Loucy (cell line): ENCODE measurements around the gene BCL2.

Source experiments
- H2AFZ ChIP-seq: fragments of 200-600 bp; sonication (generic); 2 replicates; pipeline ENCODE4 v1.6.0; 2016; ENCODE audit warnings: antibody characterized with exemption, mild to moderate bottlenecking, low read length, moderate library complexity
- H3F3A ChIP-seq: fragments of 200-600 bp; 2 replicates; pipeline ENCODE4 v1.6.0; 2016; ENCODE audit warnings: antibody characterized with exemption, low read depth, mild to moderate bottlenecking
- H3K27me3 ChIP-seq: fragments of 200-600 bp; sonication (generic); 2 replicates; pipeline ENCODE4 v1.6.1; 2014; ENCODE audit warnings: low read length, mild to moderate bottlenecking; ENCODE audit not compliant: insufficient read depth, poor library complexity, severe bottlenecking
- H3K36me3 ChIP-seq: fragments of 200-600 bp; sonication (generic); 2 replicates; pipeline ENCODE4 v1.6.1; 2016; ENCODE audit warnings: low read length; ENCODE audit not compliant: insufficient read depth
- H3K4me1 ChIP-seq: fragments of 200-600 bp; sonication (generic); 2 replicates; pipeline ENCODE4 v1.5.1; 2014; ENCODE audit warnings: low read length, mild to moderate bottlenecking; ENCODE audit not compliant: insufficient read depth, poor library complexity, severe bottlenecking
- H3K4me2 ChIP-seq: fragments of 200-600 bp; sonication (generic); 2 replicates; pipeline ENCODE4 v1.6.0; 2014; ENCODE audit warnings: antibody characterized with exemption, low read length, low read depth, mild to moderate bottlenecking; ENCODE audit not compliant: poor library complexity, severe bottlenecking
- H3K4me3 ChIP-seq: fragments of 200-600 bp; sonication (generic); 2 replicates; pipeline ENCODE4 v1.5.1; 2014; ENCODE audit warnings: low read length, mild to moderate bottlenecking, mixed read lengths; ENCODE audit not compliant: poor library complexity, severe bottlenecking
- H3K79me2 ChIP-seq: fragments of 200-600 bp; sonication (generic); 2 replicates; pipeline ENCODE4 v1.6.1; 2014; ENCODE audit warnings: low read length; ENCODE audit not compliant: insufficient read depth
- H3K9ac ChIP-seq: fragments of 200-600 bp; sonication (generic); 2 replicates; pipeline ENCODE4 v1.6.0; 2014; ENCODE audit warnings: mild to moderate bottlenecking, low read depth, low read length, moderate library complexity; ENCODE audit not compliant: poor library complexity, severe bottlenecking
- H3K9me2 ChIP-seq: fragments of 200-600 bp; sonication (generic); replicated peaks from 2 replicates; pipeline ENCODE4 v1.6.1; 2016; ENCODE audit warnings: low read depth, low read length, mixed read lengths
- H3K9me3 ChIP-seq: fragments of 200-600 bp; sonication (generic); 2 replicates; pipeline ENCODE4 v1.6.1; 2014; ENCODE audit warnings: mild to moderate bottlenecking, antibody characterized with exemption, low read length, low read depth; ENCODE audit not compliant: insufficient read depth
- H4K20me1 ChIP-seq: fragments of 200-600 bp; sonication (generic); 2 replicates; pipeline ENCODE4 v1.6.0; 2014; ENCODE audit warnings: antibody characterized with exemption, low read length, mild to moderate bottlenecking; ENCODE audit not compliant: insufficient read depth, poor library complexity, severe bottlenecking
- CTCF ChIP-seq: fragments of 200-600 bp; sonication (generic); conservative IDR thresholded peaks from 2 replicates; pipeline ENCODE4 v1.5.1; 2014; ENCODE audit warnings: mild to moderate bottlenecking, antibody characterized with exemption, low read length
- EZH2phosphoT487 ChIP-seq: fragments of 200-600 bp; IDR thresholded peaks from 2 replicates; pipeline ENCODE4 v1.6.1; 2018; ENCODE audit warnings: antibody characterized with exemption, mild to moderate bottlenecking, moderate library complexity, borderline replicate concordance

BCL2 gene

GRCh38 chr18:63143330-63143771 lies 176.2 kb downstream of the BCL2 start:
- no peaks in the 10 kb centered on the region; the same call in 1 of the 2 replicates for H3K36me3 ChIP-seq
- H4K20me1 ChIP-seq: no peaks in the 10 kb centered on the region
- TF ChIP-seq CTCF (no peak), EZH2phosphoT487 (no peak)
- no peak overlapping the region for H2AFZ ChIP-seq
- H3K4me2 ChIP-seq: peak overlapping the region; percentile 14
- H3K4me1 ChIP-seq: peaks cover 30% of the 10 kb centered on the region
- H3K4me3 ChIP-seq: no peak overlapping the region
- peaks cover 15% of the 10 kb centered on the region for H3F3A ChIP-seq
- no peak overlapping the region for H3K9ac ChIP-seq
- no peaks in the 10 kb centered on the region for H3K9me3 ChIP-seq
- H3K27me3 ChIP-seq: no peaks in the 10 kb centered on the region
- H3K79me2 ChIP-seq: peaks cover 57% of the 10 kb centered on the region
- H3K9me2 ChIP-seq: no peaks in the 10 kb centered on the region

GRCh38 chr18:63142594-63143225 lies 176.9 kb downstream of the BCL2 start:
- peaks cover 36% of the 10 kb centered on the region for H3K4me1 ChIP-seq
- H3K4me2 ChIP-seq: peak overlapping the region; percentile 14
- no peak overlapping the region for H3K4me3 ChIP-seq

GRCh38 chr18:63141778-63142176 lies 177.8 kb downstream of the BCL2 start:
- Histone ChIP-seq H3K4me1 (peaks cover 46% of the 10 kb centered on the region), H3K4me3 (no peak overlapping the region), H3K9ac (no peak overlapping the region)

More at GRCh38 chr18:63142594-63143225, 176.9 kb downstream of the BCL2 start:
- no peak overlapping the region for H3K9ac ChIP-seq
- peaks cover 55% of the 10 kb centered on the region for H3K79me2 ChIP-seq
- H2AFZ ChIP-seq: no peak overlapping the region
- peaks cover 17% of the 10 kb centered on the region for H3F3A ChIP-seq
- no peaks in the 10 kb centered on the region for H3K9me2 ChIP-seq
- H4K20me1 ChIP-seq: no peaks in the 10 kb centered on the region
- H3K9me3 ChIP-seq: no peaks in the 10 kb centered on the region
- TF ChIP-seq CTCF: no peak
- no peaks in the 10 kb centered on the region for H3K27me3 ChIP-seq
- no peaks in the 10 kb centered on the region; the same call in 1 of the 2 replicates for H3K36me3 ChIP-seq

More at GRCh38 chr18:63141778-63142176, 177.8 kb downstream of the BCL2 start:
- Histone ChIP-seq H4K20me1 (no peaks in the 10 kb centered on the region), H3K79me2 (peaks cover 59% of the 10 kb centered on the region), H3K27me3 (no peaks in the 10 kb centered on the region), H2AFZ (no peak overlapping the region), H3K36me3 (no peaks in the 10 kb centered on the region; the same call in 1 of the 2 replicates), H3K4me2 (no peak overlapping the region), H3K9me3 (no peaks in the 10 kb centered on the region), H3F3A (peaks cover 17% of the 10 kb centered on the region), H3K9me2 (no peaks in the 10 kb centered on the region)
- TF ChIP-seq CTCF: no peak
- no peak for TF ChIP-seq EZH2phosphoT487
